H1 (cell line): ENCODE measurements around the gene ANO2. TPM values are rescaled to one million over a fixed set of nuclear protein-coding genes. Genes with fewer than 3 reads are reported as not detected.

Experiments used
- polyA plus RNA-seq, 7 experiments: library from polyadenylated mRNA; depleted of rRNA in 3 of 7; stranded (reverse) in 5 of 7; unstranded in 2 of 7; fragments of >200 nt in 5 of 7; fragments of 200-250 nt in 2 of 7; gene quantifications; 1 replicate in 5 of 7; 2 replicates in 1 of 7; 4 replicates in 1 of 7; pipeline versions ENCODE4 v1.2.1 to v1.2.3, GENCODE V29; 2011 to 2013; ENCODE audit warnings: missing spikeins in 2 of 7, mixed read lengths in 2 of 7
- total RNA-seq: library from RNA; stranded (reverse); fragmentation: NEBNext Ultra II Directional; extraction: Animal tissue kit (Norgen Biotek cat#: 25700); gene quantifications from 2 replicates; pipeline ENCODE4 v1.2.1, GENCODE V29; 2021
- TF ChIP-seq, protein P1 (sequence below): IDR thresholded peaks from 2 replicates; pipeline ENCODE4 v1.6.1; 2012; ENCODE audit warnings: low read length, inconsistent platforms

Gene ANO2
- total and polyA plus RNA-seq, 2 of the 8 experiments (the other 6 are each of a cell fraction or from before 2014, with no cell fraction given): 1.9 to 5.5 TPM

DNA sequence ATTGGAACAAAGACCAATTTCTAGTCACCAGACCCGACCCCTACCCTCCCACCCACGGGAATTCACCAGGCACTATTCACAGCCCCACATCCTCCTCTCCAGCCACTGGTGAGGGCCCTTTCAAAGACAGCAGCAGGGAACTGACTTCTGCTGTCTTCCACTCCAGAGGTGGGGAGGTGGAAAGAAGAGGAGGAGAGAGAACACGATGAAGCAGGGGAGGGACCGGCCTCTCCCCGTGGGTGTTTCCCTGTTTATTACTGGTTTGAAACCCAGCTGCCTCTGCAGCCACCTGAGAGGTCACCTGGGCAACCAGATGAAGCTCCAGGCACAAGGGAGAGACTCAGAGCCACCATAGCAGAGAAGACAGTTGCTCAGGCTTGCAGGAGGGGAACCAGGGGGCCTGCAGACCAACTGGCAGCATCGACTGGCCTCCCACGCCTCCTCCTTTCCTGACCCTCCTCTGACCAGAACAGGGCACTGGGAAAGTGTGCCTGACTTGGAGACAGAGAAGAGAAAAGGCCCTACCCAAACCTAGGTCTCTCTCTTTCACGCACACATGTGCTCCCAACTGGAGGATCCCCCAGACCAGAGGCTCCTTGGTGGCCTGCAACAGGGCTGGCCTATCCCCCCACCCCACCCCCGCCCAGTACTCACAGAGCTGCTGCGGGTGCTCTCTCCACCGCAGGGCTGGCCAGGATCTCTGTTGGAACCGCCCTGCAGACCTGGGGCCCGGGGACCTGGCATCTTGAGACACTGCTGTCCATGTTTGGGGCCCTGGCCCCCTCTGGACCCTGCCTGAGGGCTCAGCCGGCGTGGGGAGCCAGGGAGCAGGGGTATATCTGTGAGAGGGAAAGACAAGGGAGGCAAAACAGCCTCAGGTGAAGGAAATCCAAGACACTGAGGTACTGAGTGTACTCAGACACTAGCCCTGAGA lies 22.8 kb downstream of the ANO2 start (continued):
- TF ChIP-seq, protein P1, sequence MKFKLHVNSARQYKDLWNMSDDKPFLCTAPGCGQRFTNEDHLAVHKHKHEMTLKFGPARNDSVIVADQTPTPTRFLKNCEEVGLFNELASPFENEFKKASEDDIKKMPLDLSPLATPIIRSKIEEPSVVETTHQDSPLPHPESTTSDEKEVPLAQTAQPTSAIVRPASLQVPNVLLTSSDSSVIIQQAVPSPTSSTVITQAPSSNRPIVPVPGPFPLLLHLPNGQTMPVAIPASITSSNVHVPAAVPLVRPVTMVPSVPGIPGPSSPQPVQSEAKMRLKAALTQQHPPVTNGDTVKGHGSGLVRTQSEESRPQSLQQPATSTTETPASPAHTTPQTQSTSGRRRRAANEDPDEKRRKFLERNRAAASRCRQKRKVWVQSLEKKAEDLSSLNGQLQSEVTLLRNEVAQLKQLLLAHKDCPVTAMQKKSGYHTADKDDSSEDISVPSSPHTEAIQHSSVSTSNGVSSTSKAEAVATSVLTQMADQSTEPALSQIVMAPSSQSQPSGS: no peak
